ENCODE results near the gene GCM1.

Gene GCM1

DNA sequence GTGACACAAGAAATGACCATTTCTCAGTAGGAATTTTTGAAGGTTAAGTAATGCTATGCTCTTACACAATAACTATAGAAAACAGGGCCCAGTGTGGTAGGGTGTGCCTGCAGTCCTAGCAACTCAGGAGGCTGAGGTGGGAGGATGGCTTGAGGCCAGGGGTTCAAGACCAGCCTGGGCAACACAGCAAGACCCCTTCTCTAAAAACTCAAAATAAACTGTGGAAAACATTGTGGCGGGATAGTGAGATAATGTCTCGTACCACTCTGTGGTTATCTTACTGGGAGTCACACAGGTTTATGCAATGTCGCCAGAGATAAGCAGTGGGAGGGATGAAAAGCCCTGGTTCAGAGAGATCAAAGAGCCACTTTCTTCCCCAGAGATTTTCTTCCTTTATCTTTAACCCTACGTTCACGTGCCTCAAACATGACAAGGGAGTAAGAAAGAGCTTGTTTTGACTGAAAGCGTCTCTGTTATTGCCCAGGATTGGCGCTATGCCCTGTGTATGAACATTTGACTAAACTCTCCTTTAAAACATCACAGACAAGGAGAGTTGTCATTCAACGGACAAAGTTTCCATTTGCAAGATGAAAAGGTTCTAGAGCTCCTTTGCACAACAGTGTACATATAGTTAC lies 13.9 kb downstream of the GCM1 start:
- H2AFZ ChIP-seq (ENCODE audit: low read depth, low read length): no peak overlapping the region
- no peak overlapping the region for H2BK12ac ChIP-seq (ENCODE audit: low read length in 2 of 2)
- H2AK5ac ChIP-seq (ENCODE audit: low read length, severe bottlenecking): no peak overlapping the region
- H3K27me3 ChIP-seq (ENCODE audit: control insufficient read depth in 1 of 2, insufficient read depth in 1 of 2, low read length in 2 of 2): peaks cover 0 to 20% of the 10 kb centered on the region in 2 experiments
- no peak overlapping the region for H4K8ac ChIP-seq (ENCODE audit: low read length)
- H2BK5ac ChIP-seq (ENCODE audit: low read depth, low read length, poor library complexity, severe bottlenecking): no peak overlapping the region
- no peaks in the 10 kb centered on the region for H3K9me3 ChIP-seq (ENCODE audit: control insufficient read depth, low read length)
- no peak overlapping the region for H3K4me3 ChIP-seq (ENCODE audit: insufficient read depth in 1 of 2, low read depth in 1 of 2, low read length in 2 of 2)
- 43% methylated on average over 7 of the region's 8 CpGs for WGBS
- H3K36me3 ChIP-seq (ENCODE audit: control insufficient read depth in 1 of 2, insufficient read depth in 2 of 2, low read depth in 1 of 2, low read length in 2 of 2): no peaks in the 10 kb centered on the region
- H3K4ac ChIP-seq (ENCODE audit: low read depth in 1 of 2, low read length in 2 of 2): no peak overlapping the region
- no peaks in the 10 kb centered on the region for H3K79me1 ChIP-seq (replicated peaks; ENCODE audit: low read length, poor library complexity, severe bottlenecking)
- no peak overlapping the region for H3K14ac ChIP-seq (ENCODE audit: low read length in 2 of 2)
- H3K4me1 ChIP-seq (ENCODE audit: control insufficient read depth, insufficient read depth, low read depth, low read length): peaks cover 3% of the 10 kb centered on the region
- no peak overlapping the region for H3K27ac ChIP-seq (ENCODE audit: low read length, poor library complexity, severe bottlenecking)
- no peak overlapping the region for H3K23ac ChIP-seq (ENCODE audit: low read length in 2 of 2)
- no peak overlapping the region for H2BK15ac ChIP-seq (ENCODE audit: low read depth, poor library complexity, severe bottlenecking)
- H4K91ac ChIP-seq (ENCODE audit: low read length): no peak overlapping the region
- H2BK120ac ChIP-seq (ENCODE audit: low read depth, low read length): no peak overlapping the region
- no peak for DNase-seq
- H3K18ac ChIP-seq (ENCODE audit: low read depth in 1 of 2, low read length in 2 of 2): no peak overlapping the region
- no peak overlapping the region for H3K9ac ChIP-seq (ENCODE audit: low read length)
- no peak overlapping the region for H3K4me2 ChIP-seq (ENCODE audit: low read length, poor library complexity, severe bottlenecking)

GRCh38 chr6:53133961-53134360 lies 14.7 kb downstream of the GCM1 start:
- Histone ChIP-seq H4K91ac (ENCODE audit: low read length) (no peak overlapping the region), H3K14ac (ENCODE audit: low read length in 2 of 2) (no peak overlapping the region), H2BK5ac (ENCODE audit: low read depth, low read length, poor library complexity, severe bottlenecking) (no peak overlapping the region), H3K4ac (ENCODE audit: low read depth in 1 of 2, low read length in 2 of 2) (no peak overlapping the region), H2BK15ac (ENCODE audit: low read depth, poor library complexity, severe bottlenecking) (no peak overlapping the region), H2AFZ (ENCODE audit: low read depth, low read length) (no peak overlapping the region), H4K8ac (ENCODE audit: low read length) (no peak overlapping the region), H3K23ac (ENCODE audit: low read length in 2 of 2) (no peak overlapping the region), H3K4me2 (ENCODE audit: low read length, poor library complexity, severe bottlenecking) (no peak overlapping the region), H3K27me3 (ENCODE audit: control insufficient read depth in 1 of 2, insufficient read depth in 1 of 2, low read length in 2 of 2) (peaks cover 0 to 23% of the 10 kb centered on the region in 2 experiments), H3K18ac (ENCODE audit: low read depth in 1 of 2, low read length in 2 of 2) (no peak overlapping the region), H3K9me3 (ENCODE audit: control insufficient read depth, low read length) (no peaks in the 10 kb centered on the region), H3K36me3 (ENCODE audit: control insufficient read depth in 1 of 2, insufficient read depth in 2 of 2, low read depth in 1 of 2, low read length in 2 of 2) (no peaks in the 10 kb centered on the region), H3K9ac (ENCODE audit: low read length) (no peak overlapping the region), H3K4me3 (ENCODE audit: insufficient read depth in 1 of 2, low read depth in 1 of 2, low read length in 2 of 2) (no peak overlapping the region), H3K4me1 (ENCODE audit: control insufficient read depth, insufficient read depth, low read depth, low read length) (peaks cover 3% of the 10 kb centered on the region), H2AK5ac (ENCODE audit: low read length, severe bottlenecking) (no peak overlapping the region), H2BK12ac (ENCODE audit: low read length in 2 of 2) (no peak overlapping the region), H3K79me1 (replicated peaks; ENCODE audit: low read length, poor library complexity, severe bottlenecking) (no peaks in the 10 kb centered on the region), H3K27ac (ENCODE audit: low read length, poor library complexity, severe bottlenecking) (no peak overlapping the region), H2BK120ac (ENCODE audit: low read depth, low read length) (no peak overlapping the region)
- no peak for DNase-seq
- WGBS: 89% methylated on average over 14 of the region's 16 CpGs

DNA sequence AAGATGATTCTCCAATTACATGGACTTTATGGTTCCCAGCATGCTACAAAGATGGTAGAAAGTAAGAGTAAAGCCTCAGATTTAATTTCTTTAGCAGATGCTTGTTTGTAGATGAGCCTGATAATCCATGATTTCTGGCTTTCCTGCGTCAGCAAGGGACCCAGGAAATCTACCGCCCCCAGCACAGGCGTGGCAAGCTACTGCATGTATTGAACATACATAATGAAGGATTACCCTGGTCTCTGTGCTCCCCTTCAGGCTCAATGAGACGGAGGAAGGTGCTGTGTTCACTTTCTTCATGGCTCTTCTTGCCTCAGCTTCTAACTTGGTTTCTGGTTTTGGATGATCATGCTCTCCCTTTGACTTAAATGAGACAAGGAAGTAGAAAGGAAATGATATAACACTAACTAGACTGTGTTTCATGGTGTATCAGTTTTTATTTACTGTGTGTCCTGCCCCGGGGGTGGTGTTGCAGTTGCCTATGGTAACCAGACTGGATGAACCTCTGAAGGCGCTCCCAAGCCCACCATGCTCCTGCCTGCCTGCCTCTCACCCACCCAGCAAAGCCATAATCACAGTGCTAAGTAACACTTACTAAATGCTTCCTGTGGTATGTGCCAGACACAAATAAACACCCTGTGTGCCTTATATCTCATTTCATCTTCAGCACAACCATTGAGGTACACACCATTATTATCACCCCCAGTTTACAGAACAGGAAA lies 17.9 kb downstream of the GCM1 start:
- H3K4me1 ChIP-seq (ENCODE audit: control insufficient read depth, insufficient read depth, low read depth, low read length): peaks cover 7% of the 10 kb centered on the region
- 89% methylated on average over 6 of the region's 6 CpGs for WGBS
- peaks cover 0 to 38% of the 10 kb centered on the region in 2 experiments for H3K27me3 ChIP-seq (ENCODE audit: control insufficient read depth in 1 of 2, insufficient read depth in 1 of 2, low read length in 2 of 2)
- H3K9me3 ChIP-seq (ENCODE audit: control insufficient read depth, low read length): no peaks in the 10 kb centered on the region
- no peak overlapping the region for H3K27ac ChIP-seq (ENCODE audit: low read length, poor library complexity, severe bottlenecking)
- H3K4ac ChIP-seq (ENCODE audit: low read depth in 1 of 2, low read length in 2 of 2): no peak overlapping the region
- H2BK120ac ChIP-seq (ENCODE audit: low read depth, low read length): no peak overlapping the region
- no peak overlapping the region for H3K9ac ChIP-seq (ENCODE audit: low read length)
- no peak overlapping the region for H2BK12ac ChIP-seq (ENCODE audit: low read length in 2 of 2)
- no peaks in the 10 kb centered on the region for H3K36me3 ChIP-seq (ENCODE audit: control insufficient read depth in 1 of 2, insufficient read depth in 2 of 2, low read depth in 1 of 2, low read length in 2 of 2)
- DNase-seq: no peak
- no peak overlapping the region for H3K4me2 ChIP-seq (ENCODE audit: low read length, poor library complexity, severe bottlenecking)
- H3K4me3 ChIP-seq (ENCODE audit: insufficient read depth in 1 of 2, low read depth in 1 of 2, low read length in 2 of 2): no peak overlapping the region
- H3K14ac ChIP-seq (ENCODE audit: low read length in 2 of 2): no peak overlapping the region
- H3K18ac ChIP-seq (ENCODE audit: low read depth in 1 of 2, low read length in 2 of 2): no peak overlapping the region
- no peak overlapping the region for H3K23ac ChIP-seq (ENCODE audit: low read length in 2 of 2)
- no peak overlapping the region for H2BK15ac ChIP-seq (ENCODE audit: low read depth, poor library complexity, severe bottlenecking)
- no peak overlapping the region for H4K91ac ChIP-seq (ENCODE audit: low read length)
- no peaks in the 10 kb centered on the region for H3K79me1 ChIP-seq (replicated peaks; ENCODE audit: low read length, poor library complexity, severe bottlenecking)
- H4K8ac ChIP-seq (ENCODE audit: low read length): no peak overlapping the region
- H2BK5ac ChIP-seq (ENCODE audit: low read depth, low read length, poor library complexity, severe bottlenecking): no peak overlapping the region
- no peak overlapping the region for H2AK5ac ChIP-seq (ENCODE audit: low read length, severe bottlenecking)
- no peak overlapping the region for H2AFZ ChIP-seq (ENCODE audit: low read depth, low read length)

GRCh38 chr6:53128842-53129241 lies 19.8 kb downstream of the GCM1 start:
- no peak overlapping the region for H3K9ac ChIP-seq (ENCODE audit: low read length)
- no peak overlapping the region for H4K8ac ChIP-seq (ENCODE audit: low read length)
- 89% methylated on average over 5 of the region's 5 CpGs for WGBS
- H2AFZ ChIP-seq (ENCODE audit: low read depth, low read length): no peak overlapping the region
- no peak overlapping the region for H3K18ac ChIP-seq (ENCODE audit: low read depth in 1 of 2, low read length in 2 of 2)
- H3K9me3 ChIP-seq (ENCODE audit: control insufficient read depth, low read length): no peaks in the 10 kb centered on the region
- H3K4ac ChIP-seq (ENCODE audit: low read depth in 1 of 2, low read length in 2 of 2): no peak overlapping the region
- H3K79me1 ChIP-seq (replicated peaks; ENCODE audit: low read length, poor library complexity, severe bottlenecking): no peaks in the 10 kb centered on the region
- no peak overlapping the region for H2BK5ac ChIP-seq (ENCODE audit: low read depth, low read length, poor library complexity, severe bottlenecking)
- no peak overlapping the region for H2AK5ac ChIP-seq (ENCODE audit: low read length, severe bottlenecking)
- no peak overlapping the region for H2BK120ac ChIP-seq (ENCODE audit: low read depth, low read length)
- H3K4me3 ChIP-seq (ENCODE audit: insufficient read depth in 1 of 2, low read depth in 1 of 2, low read length in 2 of 2): no peak overlapping the region
- H3K23ac ChIP-seq (ENCODE audit: low read length in 2 of 2): no peak overlapping the region
- DNase-seq: peak; percentile 32
- peaks cover 0 to 38% of the 10 kb centered on the region in 2 experiments for H3K27me3 ChIP-seq (ENCODE audit: control insufficient read depth in 1 of 2, insufficient read depth in 1 of 2, low read length in 2 of 2)
- no peak overlapping the region for H3K14ac ChIP-seq (ENCODE audit: low read length in 2 of 2)
- H3K36me3 ChIP-seq (ENCODE audit: control insufficient read depth in 1 of 2, insufficient read depth in 2 of 2, low read depth in 1 of 2, low read length in 2 of 2): no peaks in the 10 kb centered on the region
- no peak overlapping the region for H2BK12ac ChIP-seq (ENCODE audit: low read length in 2 of 2)
- H4K91ac ChIP-seq (ENCODE audit: low read length): no peak overlapping the region
- peaks cover 7% of the 10 kb centered on the region for H3K4me1 ChIP-seq (ENCODE audit: control insufficient read depth, insufficient read depth, low read depth, low read length)
- H3K4me2 ChIP-seq (ENCODE audit: low read length, poor library complexity, severe bottlenecking): no peak overlapping the region
- peak overlapping the region; percentile 3 for H3K27ac ChIP-seq (ENCODE audit: low read length, poor library complexity, severe bottlenecking)
- H2BK15ac ChIP-seq (ENCODE audit: low read depth, poor library complexity, severe bottlenecking): no peak overlapping the region

Measured in mesenchymal stem cell (in vitro differentiated cells and primary cell).